Measurements from ENCODE around the gene DNAH3. TPM values are rescaled to one million over a fixed set of nuclear protein-coding genes. Genes with fewer than 3 reads are reported as not detected.

DNAH3 gene
- total and polyA plus RNA-seq, 2 of the 8 experiments (the other 6 are each of a cell fraction or from before 2014, with no cell fraction given): 0.57 to 0.71 TPM

- POLR2A ChIA-PET (ENCODE audit: partially characterized antibody): no interaction called here
- Histone ChIP-seq H3K9me3 (ENCODE audit: insufficient read depth in 2 of 2, low read depth in 1 of 2, low read length in 1 of 2) (no peaks in the 10 kb centered on the region), H3K4me2 (ENCODE audit: insufficient read depth in 1 of 2, low read depth in 2 of 2, low read length in 2 of 2) (no peak overlapping the region), H3K56ac (replicated peaks; ENCODE audit: insufficient read length, low read depth, low read length) (no peak overlapping the region), H3K4ac (replicated peaks; ENCODE audit: insufficient read length, low read depth, low read length) (no peak overlapping the region), H2BK12ac (ENCODE audit: low read depth, low read length) (no peak overlapping the region), H2AFZ (ENCODE audit: low read length) (no peak overlapping the region), H3K4me3 (ENCODE audit: extremely low read depth in 1 of 4, insufficient read depth in 2 of 4, low read depth in 3 of 4, low read length in 4 of 4) (no peak overlapping the region), H2AK5ac (ENCODE audit: low read depth, low read length) (no peak overlapping the region), H2BK15ac (ENCODE audit: low read length) (no peak overlapping the region), H3K36me3 (ENCODE audit: control insufficient read depth in 2 of 4, insufficient read depth in 4 of 4, low read length in 3 of 4) (peaks cover 0 to 5% (median 0%) of the 10 kb centered on the region in 4 experiments; a peak in 1 of 8 replicates), H2BK120ac (replicated peaks; ENCODE audit: low read depth, low read length) (no peak overlapping the region), H4K5ac (ENCODE audit: insufficient read length, low read depth, low read length) (no peak overlapping the region), H3K23ac (ENCODE audit: insufficient read length) (no peak overlapping the region), H4K8ac (ENCODE audit: extremely low read depth, insufficient read depth, low read length) (no peak overlapping the region), H3K79me1 (ENCODE audit: low read depth, low read length) (no peaks in the 10 kb centered on the region; the same call in 1 of the 2 replicates), H3K18ac (ENCODE audit: extremely low read depth, low read length) (no peak overlapping the region), H3K4me1 (replicated peaks in 1 of 4; ENCODE audit: control insufficient read depth in 3 of 4, insufficient read depth in 4 of 4, low read length in 3 of 4) (peaks cover 0 to 9% (median 3%) of the 10 kb centered on the region in 4 experiments; a peak in 3 of 7 replicates), H3K9ac (replicated peaks in 1 of 4; ENCODE audit: extremely low read depth in 1 of 4, low read depth in 3 of 4, low read length in 3 of 4) (no peak overlapping the region), H2BK5ac (ENCODE audit: low read depth, low read length) (no peak overlapping the region), H4K91ac (replicated peaks; ENCODE audit: insufficient read length, low read length) (no peak overlapping the region), H2BK20ac (ENCODE audit: low read length) (no peak overlapping the region), H3K23me2 (ENCODE audit: low read depth, low read length) (peaks cover 3% of the 10 kb centered on the region; the same call in 1 of the 2 replicates), H3K27ac (ENCODE audit: low read depth, low read length) (no peak overlapping the region), H3K14ac (ENCODE audit: insufficient read length) (no peak overlapping the region), H4K20me1 (replicated peaks in 1 of 2; ENCODE audit: control insufficient read depth in 1 of 2, insufficient read depth in 2 of 2, low read length in 2 of 2) (no peaks in the 10 kb centered on the region), H3K27me3 (replicated peaks in 1 of 4; ENCODE audit: control insufficient read depth in 3 of 4, extremely low read depth in 1 of 4, insufficient read depth in 3 of 4, low read length in 3 of 4) (no peaks in the 10 kb centered on the region; a peak in 1 of 7 replicates), H3K79me2 (ENCODE audit: control insufficient read depth in 1 of 2, insufficient read depth in 2 of 2, low read length in 2 of 2) (peaks cover 0 to 21% of the 10 kb centered on the region in 2 experiments; a peak in 2 of 4 replicates)
- CTCF ChIA-PET (ENCODE audit: partially characterized antibody): interaction anchor here (1.9 kb wide), 1 partner anchor 37 kb away, joined by 4 read pairs; no protein-coding TSS in a partner anchor
- 89% methylated on average over 3 of the region's 3 CpGs; no CpG with 5 or more reads in 1 of the 2 experiments for WGBS, 2 experiments (ENCODE audit: extremely low coverage in 1 of 2, insufficient coverage in 1 of 2, insufficient read length in 1 of 2, insufficient replicate concordance in 2 of 2, low coverage in 1 of 2, low lambda C conversion rate in 2 of 2, missing lambda C conversion rate in 1 of 2)
- no peak for FAIRE-seq
- no peak for DNase-seq (ENCODE audit: low read depth in 1 of 2, low spot score in 2 of 2)
- TF ChIP-seq KDM4A (IDR thresholded peaks at IDR 0.05; ENCODE audit: low read depth, low read length, severe bottlenecking) (no peak), NANOG (IDR thresholded peaks at IDR 0.05; ENCODE audit: insufficient read depth, low read depth, low read length, poor library complexity, severe bottlenecking) (no peak), KDM1A (IDR thresholded peaks at IDR 0.05; ENCODE audit: borderline replicate concordance, low read length) (no peak), POLR2AphosphoS5 (IDR thresholded peaks at IDR 0.05; ENCODE audit: low read depth, low read length) (no peak), CHD2 (IDR thresholded peaks at IDR 0.05; ENCODE audit: low read length) (no peak), EZH2 (IDR thresholded peaks at IDR 0.05; ENCODE audit: low read depth, low read length, severe bottlenecking) (no peak), POU5F1 (IDR thresholded peaks at IDR 0.05; ENCODE audit: low read depth, low read length) (no peak), EGR1 (IDR thresholded peaks at IDR 0.05; ENCODE audit: borderline replicate concordance, low read depth, low read length) (no peak), CEBPB (IDR thresholded peaks at IDR 0.05; ENCODE audit: low read depth, low read length) (no peak), CBX5 (IDR thresholded peaks at IDR 0.05; ENCODE audit: low read depth, low read length) (no peak), TBP (IDR thresholded peaks at IDR 0.05; ENCODE audit: low read depth, low read length) (no peak), RXRA (IDR thresholded peaks at IDR 0.05; ENCODE audit: insufficient read depth, low read depth, low read length) (no peak)
- TF ChIP-seq, protein P1, sequence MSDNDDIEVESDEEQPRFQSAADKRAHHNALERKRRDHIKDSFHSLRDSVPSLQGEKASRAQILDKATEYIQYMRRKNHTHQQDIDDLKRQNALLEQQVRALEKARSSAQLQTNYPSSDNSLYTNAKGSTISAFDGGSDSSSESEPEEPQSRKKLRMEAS (IDR thresholded peaks at IDR 0.05): no peak
Observed at GRCh38 chr16:20904507-20905081, 246.1 kb downstream of the DNAH3 start.

Data from H1 (cell line).